NCI-H748 (cell line): Measurements from ENCODE around the gene EIF3B.
A peak's percentile ranks its signal among the peaks of the same experiment; 100 is the strongest.
"Not testable (repeated sequence)": the region's sequence is repeated elsewhere in the genome, so short reads cannot be mapped to it uniquely, and the experiment has no call there.

Experiments used
- DNase-seq: peaks from one replicate; lab custom pipeline; 2025; ENCODE audit not compliant: unreplicated experiment; lab: John Stamatoyannopoulos, UW

EIF3B gene

DNA sequence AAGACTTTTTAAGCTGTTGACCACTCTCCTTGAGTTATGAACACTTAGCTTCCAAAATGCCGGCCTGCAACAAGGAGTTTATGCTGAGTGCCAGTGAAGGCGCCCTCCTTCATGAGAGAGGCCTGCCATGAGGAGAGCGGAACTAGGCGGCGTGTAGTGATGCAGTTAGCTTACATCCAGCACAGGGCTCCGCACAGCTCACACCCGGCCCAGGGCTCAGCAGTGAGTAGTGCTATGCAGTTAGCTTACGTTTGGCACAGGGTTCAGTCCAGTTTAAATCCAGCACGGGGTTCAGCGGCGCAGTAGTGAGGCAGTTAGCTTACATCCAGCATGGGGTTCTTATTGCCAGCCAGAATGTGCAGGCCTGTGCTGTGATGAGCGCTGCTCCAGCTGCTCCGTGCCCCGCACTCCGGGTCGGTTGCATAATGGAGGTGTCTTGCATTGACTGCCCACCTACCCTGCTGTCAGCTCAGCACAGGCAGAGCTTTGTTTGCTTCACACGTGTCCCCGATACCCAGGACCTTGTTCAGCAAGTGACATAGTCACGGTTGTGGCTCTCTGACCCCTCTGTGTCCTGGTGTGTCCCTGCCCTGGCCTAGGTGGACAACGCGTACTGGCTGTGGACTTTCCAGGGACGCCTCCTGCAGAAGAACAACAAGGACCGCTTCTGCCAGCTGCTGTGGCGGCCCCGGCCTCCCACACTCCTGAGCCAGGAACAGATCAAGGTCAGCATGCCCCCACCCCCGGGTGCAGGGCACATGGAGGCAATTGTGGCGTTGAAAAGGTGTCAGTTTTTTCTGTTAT is 21.9 kb downstream of the EIF3B start:
- DNase-seq, result no peak

DNA sequence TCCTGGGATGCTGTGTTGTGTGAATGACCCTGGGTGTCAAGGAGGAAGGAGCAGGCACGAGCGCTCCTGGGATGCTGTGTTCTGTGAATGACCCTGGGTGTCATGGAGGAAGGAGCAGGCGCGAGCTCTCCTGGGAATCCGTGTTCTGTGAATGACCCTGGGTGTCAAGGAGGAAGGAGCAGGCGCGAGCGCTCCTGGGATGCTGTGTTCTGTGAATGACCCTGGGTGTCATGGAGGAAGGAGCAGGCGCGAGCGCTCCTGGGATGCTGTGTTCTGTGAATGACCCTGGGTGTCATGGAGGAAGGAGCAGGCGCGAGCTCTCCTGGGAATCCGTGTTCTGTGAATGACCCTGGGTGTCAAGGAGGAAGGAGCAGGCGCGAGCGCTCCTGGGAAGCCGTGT is 22.9 kb downstream of the EIF3B start:
- DNase-seq, result not testable (repeated sequence)

- DNase-seq, result not testable (repeated sequence)
Observed at GRCh38 chr7:2378125-2378524, 23.5 kb downstream of the EIF3B start.

DNA sequence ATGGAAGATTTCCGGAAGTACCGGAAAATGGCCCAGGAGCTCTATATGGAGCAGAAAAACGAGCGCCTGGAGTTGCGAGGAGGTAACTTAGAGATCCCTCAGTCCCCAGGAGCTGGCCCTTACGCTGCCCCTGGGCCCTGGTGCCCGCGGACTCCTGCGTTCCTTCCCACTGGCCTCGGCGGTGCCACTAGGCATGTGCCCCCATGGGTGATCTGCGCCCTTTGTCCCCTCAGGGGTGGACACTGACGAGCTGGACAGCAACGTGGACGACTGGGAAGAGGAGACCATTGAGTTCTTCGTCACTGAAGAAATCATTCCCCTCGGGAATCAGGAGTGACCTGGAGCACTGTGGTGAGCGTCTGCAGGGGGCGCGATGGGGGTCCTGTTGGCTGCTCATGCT is 24.5 kb downstream of the EIF3B start:
- DNase-seq, result no peak

DNA sequence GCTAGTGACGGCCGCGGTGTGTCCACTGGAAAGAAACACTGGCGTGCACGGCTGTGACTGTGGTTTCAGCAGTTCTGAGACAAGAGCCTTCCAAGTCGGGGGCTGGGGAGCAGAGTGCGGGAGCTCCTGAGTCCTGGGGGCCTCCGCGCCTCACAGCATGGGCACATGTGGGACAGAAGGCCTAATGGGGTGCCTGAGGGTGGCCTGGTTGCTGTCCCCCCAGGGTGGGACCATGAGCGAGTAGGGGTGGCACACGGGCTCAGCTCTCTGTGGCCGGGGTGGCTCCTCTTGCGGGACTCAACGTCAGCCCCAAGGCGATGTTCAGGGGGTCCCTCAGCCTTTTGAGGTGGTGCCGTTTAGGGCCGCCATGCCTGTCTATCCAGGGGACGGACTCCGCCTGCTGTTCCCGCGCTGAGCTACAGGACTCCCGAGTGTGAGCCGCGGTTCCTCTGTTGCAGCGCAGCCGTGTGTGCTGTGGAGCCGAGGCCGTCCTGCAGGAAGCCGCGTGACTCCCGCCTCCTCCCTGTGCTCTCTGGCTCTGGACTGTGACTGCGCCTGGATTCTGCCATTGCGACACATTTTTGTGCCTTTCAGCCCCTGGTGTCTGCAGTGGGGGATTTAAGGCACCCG is 25.3 kb downstream of the EIF3B start:
- no peak for DNase-seq

DNA sequence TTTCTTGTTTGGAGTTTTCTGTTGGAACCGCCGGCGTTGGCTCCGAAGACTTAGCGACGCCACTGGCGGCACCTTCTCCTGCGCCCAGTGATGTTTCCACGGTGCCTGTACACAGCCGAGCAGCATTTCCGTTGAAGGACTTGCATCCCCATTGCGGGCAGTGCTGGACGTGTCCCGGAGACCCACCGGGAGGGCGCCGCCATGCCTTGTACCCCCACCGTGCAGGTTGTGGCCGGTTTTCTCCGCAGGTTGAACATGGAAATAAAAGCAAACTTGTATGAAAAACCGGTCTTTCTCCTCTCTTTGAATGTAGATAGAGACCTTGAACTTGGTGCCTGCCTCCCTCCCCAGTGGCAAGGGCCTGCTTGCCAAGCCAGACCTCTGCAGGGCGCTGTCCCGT is 25.8 kb downstream of the EIF3B start:
- DNase-seq, result no peak

DNA sequence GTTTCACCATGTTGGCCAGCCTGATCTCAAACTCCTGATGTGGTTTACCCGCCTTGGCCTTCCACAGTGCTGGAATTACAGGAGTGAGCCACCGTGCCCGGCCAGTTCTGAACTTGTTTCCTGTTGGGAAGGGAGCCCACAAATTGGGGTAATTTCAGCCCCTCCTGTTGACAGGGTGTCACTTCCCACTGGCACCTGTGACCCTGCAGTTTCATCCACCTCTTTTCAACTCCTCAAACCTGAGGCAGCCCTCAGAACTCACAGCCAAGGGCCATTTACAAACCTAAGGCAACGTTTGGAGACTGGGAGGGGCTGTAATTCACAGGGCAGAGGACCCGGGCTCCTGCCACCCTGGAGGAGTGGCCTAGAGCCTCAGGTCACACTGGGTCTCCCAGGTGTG is 26.6 kb downstream of the EIF3B start:
- no peak for DNase-seq

DNA sequence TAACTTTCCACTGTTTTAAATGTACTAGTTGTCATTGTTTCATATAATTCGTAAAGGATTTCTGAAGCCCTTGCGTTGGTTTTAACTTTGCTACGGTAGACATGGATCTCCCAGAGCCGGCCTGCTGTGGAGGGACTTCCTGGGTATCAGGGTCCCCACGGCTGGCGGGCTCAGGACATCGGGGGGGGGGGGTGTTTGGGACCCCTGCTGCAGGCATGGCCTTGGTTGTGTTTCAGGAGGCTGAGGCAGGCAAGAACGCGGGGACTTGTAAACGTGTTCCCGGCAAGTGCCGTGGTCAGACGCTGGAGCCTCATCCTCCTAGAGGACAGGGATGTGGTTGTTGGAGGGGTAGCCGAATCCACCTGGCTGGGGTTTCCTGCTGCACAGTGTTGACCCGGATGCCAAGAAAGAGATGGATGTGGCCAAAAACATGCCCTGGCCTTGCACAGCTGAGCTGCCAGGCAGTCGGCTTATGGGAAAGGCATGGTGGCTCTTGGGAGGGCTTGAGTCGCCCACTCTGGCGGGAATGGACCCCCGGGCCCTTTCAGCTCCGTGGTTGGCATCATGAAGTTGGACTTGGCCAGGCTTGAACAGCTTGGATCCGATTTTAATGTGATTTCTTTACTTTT is 27.4 kb downstream of the EIF3B start:
- DNase-seq, result no peak

GRCh38 chr7:2383543-2384274 is 29.1 kb downstream of the EIF3B start:
- DNase-seq, result no peak

GRCh38 chr7:2384354-2385243 is 30.0 kb downstream of the EIF3B start:
- no peak for DNase-seq

DNA sequence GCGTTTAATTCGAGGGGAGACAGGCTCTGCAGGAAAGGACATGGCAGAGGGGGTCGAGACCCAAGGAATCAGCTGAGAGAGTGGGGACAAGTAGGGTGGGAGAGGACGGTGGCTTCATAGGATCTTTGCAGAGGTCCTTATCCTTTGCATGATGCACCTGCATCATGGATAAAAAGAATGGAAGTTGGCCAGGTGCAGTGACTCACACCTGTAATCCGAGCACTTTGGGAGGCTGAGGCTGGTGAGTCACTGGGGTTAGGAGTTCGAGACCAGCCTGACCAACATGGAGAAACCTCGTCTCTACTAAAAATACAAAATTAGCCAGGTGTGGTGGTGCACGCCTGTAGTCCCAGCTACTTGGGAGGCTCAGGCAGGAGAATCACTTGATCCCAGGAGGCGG is 31.5 kb downstream of the EIF3B start:
- not testable (repeated sequence) for DNase-seq

DNA sequence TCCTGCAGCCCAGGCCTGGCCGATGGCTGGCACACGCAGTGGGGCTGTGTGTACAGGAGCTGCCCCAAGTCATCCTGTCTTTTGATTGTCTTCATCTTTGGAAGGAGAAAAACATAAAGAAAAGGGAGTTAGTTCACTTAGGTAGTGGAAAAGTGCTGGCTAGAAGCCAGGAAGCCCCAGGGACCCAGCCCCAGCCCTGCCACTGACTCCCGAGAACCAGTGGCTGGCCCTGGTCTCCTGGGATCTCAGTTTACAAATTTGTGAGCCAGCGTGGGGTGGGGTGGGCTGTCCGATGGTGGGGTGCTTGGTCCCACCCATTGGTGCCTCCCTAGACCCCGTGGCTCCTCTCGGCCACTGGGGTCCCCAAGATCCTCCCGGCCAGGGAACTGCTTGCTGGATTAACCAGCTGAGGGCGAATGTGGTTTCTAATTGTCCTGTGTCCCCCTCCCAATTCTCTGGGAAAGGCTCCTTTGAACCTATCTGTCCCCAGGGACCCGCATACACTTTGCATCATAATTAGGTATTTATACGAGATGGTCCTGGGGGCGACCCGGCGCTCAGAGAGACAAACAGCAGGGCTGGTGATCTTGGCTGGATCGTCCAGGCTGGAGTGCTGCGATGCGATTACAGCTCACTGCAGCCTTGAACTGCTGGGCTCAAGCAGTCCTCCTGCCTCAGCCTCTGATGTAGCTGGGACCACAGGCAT is 32.5 kb downstream of the EIF3B start:
- DNase-seq, result no peak

- DNase-seq, result peak; percentile 17
Observed at GRCh38 chr7:2387897-2388636, 33.4 kb downstream of the EIF3B start.

DNA sequence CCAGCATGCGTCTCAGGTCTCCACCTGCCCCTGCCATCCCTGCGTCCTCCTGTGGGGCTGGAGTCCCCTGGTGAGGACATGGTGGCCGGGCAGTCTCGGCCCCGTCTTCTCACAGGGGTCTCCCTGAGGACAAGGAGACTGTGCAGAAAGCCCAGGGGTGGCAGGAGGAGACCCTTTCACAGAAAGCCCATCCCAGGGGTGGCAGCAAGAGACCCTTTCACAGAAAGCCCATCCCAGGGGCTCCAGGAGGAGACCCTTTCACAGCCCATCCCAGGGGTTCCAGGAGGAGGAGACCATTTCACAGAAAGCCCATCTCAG is 34.0 kb downstream of the EIF3B start:
- DNase-seq, result no peak

DNA sequence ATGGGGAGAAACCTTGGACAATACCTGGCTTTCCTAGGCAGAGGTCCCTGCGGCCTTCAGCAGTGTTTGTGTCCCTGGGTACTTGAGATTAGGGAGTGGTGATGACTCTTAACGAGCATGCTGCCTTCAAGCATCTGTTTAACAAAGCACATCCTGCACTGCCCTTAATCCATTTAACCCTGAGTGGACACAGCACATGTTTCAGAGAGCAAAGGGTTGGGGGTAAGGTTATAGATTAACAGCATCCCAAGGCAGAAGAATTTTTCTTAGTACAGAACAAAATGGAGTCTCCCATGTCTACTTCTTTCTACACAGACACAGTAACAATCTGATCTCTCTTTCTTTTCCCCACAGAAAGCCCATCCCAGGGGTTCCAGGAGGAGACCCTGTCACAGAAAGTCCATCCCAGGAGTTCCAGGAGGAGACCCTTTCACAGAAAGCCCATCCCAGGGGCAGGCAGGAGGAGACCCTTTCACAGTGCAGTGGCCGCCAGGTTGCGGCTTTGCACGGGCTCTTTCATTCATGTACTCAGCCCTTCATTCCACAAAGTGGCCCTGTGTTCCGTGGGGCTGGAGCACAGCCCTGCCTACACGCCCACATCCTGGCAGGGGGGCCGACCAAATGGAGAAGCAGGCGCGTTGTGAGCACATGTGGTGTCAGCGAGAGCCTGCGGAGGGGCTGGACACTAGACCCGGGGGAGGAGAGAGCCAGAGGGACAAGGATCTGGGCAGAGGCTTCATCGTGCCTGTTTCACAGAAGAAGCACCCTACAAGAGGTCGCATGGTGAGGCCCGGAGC is 35.6 kb downstream of the EIF3B start:
- DNase-seq, result not testable (repeated sequence)

DNA sequence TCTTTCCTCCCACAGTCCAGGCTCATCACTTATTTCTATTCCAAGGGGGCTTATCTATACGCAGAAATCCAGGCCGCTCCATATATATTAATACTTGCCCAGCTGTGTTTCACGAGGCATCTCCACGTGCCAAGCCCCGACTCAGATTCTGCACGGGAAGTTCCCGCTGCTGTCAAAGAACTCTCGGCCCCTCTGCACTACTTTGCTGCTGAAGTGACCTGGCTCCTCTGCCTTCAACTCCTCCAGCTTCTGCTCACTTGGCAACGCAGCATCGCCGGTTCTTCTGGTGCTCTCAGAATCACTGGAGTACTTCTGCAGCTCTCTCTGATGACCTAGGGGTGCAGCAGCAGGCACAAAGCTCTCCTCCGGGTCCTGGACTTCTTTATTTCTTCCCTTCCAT is 39.1 kb downstream of the EIF3B start:
- DNase-seq, result no peak

DNA sequence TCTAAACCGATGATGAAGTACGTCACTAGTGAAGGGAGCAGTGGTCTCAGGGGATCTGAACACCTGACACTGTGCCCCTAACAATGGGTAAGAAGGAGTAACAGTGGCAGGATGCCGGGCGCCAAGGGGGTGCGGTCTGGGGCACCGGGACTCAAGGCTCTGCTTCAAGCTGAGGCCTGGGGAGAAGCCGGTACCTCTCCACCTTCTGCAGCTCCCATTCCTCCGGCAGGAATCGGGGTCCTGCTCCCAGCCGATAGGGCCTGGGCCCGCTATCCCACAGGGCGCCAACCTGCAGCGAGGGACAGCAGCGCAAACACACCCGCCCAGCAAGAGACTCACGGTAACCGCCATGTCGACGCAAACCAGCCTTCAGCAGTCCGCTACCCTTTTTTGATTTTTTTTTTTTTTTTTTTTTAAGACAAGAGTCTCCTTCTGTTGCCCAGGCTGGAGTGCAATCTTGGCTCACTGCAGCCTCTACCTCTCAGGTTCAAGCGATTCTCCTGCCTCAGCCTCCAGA is 40.0 kb downstream of the EIF3B start:
- DNase-seq, result no peak

GRCh38 chr7:2398506-2398905 is 43.9 kb downstream of the EIF3B start:
- no peak for DNase-seq
